ENCODE measurements around the gene TMEM229A.
"Not testable (repeated sequence)": the region's sequence is repeated elsewhere in the genome, so short reads cannot be mapped to it uniquely, and the experiment has no call there.

The TMEM229A gene

DNA sequence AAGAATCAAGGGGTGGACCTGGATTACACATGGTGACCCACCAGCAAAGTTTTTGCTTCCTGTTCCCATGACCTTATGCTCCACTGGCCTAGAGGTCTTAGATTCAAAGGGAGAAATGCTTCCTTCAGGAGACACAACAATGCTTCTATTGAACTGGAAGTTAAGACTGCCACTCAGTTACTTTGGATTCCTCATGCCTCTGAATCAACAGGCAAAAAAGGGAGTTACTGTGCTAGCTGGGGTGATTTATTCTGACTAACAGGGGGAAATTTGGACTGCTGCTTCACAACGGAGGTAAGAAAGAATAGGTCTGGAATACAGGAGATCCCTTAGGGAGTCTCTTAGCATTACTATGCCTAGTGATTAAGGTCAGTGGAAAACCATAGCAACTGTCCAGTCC, 10.3 kb downstream of the TMEM229A start:
- TF ChIP-seq, protein P1, sequence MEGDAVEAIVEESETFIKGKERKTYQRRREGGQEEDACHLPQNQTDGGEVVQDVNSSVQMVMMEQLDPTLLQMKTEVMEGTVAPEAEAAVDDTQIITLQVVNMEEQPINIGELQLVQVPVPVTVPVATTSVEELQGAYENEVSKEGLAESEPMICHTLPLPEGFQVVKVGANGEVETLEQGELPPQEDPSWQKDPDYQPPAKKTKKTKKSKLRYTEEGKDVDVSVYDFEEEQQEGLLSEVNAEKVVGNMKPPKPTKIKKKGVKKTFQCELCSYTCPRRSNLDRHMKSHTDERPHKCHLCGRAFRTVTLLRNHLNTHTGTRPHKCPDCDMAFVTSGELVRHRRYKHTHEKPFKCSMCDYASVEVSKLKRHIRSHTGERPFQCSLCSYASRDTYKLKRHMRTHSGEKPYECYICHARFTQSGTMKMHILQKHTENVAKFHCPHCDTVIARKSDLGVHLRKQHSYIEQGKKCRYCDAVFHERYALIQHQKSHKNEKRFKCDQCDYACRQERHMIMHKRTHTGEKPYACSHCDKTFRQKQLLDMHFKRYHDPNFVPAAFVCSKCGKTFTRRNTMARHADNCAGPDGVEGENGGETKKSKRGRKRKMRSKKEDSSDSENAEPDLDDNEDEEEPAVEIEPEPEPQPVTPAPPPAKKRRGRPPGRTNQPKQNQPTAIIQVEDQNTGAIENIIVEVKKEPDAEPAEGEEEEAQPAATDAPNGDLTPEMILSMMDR (conservative IDR thresholded peaks at IDR 0.05; ENCODE audit: low read depth, low read length): no peak
- DNase-seq (ENCODE audit: low read depth): no peak
- H3K4me3 ChIP-seq (ENCODE audit: low read depth, low read length): no peak overlapping the region

- H3K4me3 ChIP-seq (ENCODE audit: low read depth, low read length): no peak overlapping the region
- TF ChIP-seq, protein P1 (conservative IDR thresholded peaks at IDR 0.05; ENCODE audit: low read depth, low read length): no peak
- DNase-seq (ENCODE audit: low read depth): no peak
Measured at GRCh38 chr7:124020060-124020459, 12.8 kb downstream of the TMEM229A start.

- no peak for DNase-seq (ENCODE audit: low read depth)
- TF ChIP-seq, protein P1 (conservative IDR thresholded peaks at IDR 0.05; ENCODE audit: low read depth, low read length): no peak
- no peak overlapping the region for H3K4me3 ChIP-seq (ENCODE audit: low read depth, low read length)
Measured at GRCh38 chr7:124013306-124013705, 19.6 kb downstream of the TMEM229A start.

- no peak for DNase-seq (ENCODE audit: low read depth)
- H3K4me3 ChIP-seq (ENCODE audit: low read depth, low read length): no peak overlapping the region
- TF ChIP-seq, protein P1 (conservative IDR thresholded peaks at IDR 0.05; ENCODE audit: low read depth, low read length): no peak
Measured at GRCh38 chr7:124012864-124013263, 20.0 kb downstream of the TMEM229A start.

GRCh38 chr7:124009321-124009720, 23.5 kb downstream of the TMEM229A start:
- TF ChIP-seq, protein P1 (conservative IDR thresholded peaks at IDR 0.05; ENCODE audit: low read depth, low read length): no peak
- DNase-seq (ENCODE audit: low read depth): no peak
- H3K4me3 ChIP-seq (ENCODE audit: low read depth, low read length): no peak overlapping the region

DNA sequence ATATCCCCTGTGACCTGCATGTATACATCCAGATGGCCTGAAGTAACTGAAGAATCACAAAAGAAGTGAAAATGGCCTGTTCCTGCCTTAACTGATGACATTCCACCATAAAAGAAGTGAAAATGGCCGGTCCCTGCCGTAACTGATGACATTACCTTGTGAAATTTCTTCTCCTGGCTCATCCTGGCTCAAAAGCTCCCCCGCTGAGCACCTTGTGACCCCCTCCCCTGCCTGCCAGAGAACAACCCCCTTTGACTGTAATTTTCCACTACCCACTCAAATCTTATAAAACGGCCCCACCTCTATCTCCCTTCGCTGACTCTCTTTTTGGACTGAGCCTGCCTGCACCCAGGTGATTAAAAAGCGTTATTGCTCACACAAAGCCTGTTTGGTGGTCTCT, 24.6 kb downstream of the TMEM229A start:
- DNase-seq (ENCODE audit: low read depth); H3K4me3 ChIP-seq (ENCODE audit: low read depth, low read length): not testable (repeated sequence)

DNA sequence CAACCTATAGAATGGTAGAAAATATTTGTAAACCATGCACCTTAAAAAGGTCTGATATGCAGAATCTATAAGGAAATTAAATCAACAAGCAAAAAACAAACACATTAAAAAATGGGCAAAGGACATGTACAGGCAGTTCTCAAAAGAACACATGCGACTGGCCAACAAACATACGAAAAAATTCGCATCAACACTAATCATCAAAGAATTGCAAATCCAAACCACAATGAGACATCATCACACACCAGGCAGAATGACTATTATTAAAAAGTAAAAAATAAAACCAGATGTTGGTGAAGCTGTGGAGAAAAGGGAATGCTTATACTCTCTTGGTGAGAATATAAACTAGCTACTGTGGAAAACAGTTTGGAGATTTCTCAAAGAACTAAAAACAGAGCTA, 33.2 kb downstream of the TMEM229A start:
- H3K4me3 ChIP-seq (ENCODE audit: low read depth, low read length): no peak overlapping the region
- TF ChIP-seq, protein P1 (conservative IDR thresholded peaks at IDR 0.05; ENCODE audit: low read depth, low read length): no peak
- no peak for DNase-seq (ENCODE audit: low read depth)

DNA sequence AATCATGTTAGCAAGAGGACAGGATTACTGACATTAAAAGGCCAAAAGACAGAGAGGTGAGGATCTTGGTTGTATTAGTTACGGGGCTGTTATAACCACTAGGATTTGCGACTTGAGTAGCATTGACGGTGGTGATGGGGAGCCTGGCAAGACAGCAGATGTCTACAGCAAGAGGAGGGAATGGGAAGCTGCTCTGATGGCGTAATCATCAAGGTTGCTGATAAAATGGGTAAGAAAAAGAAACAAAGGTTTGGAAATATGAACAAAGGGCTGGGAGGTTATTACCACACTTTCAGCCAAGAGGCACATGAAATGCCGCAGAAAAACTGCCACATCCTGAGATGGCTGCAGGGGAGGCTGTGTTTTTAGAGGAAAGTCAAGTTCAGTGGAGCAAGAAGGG, 33.9 kb downstream of the TMEM229A start:
- TF ChIP-seq, protein P1 (conservative IDR thresholded peaks at IDR 0.05; ENCODE audit: low read depth, low read length): no peak
- no peak overlapping the region for H3K4me3 ChIP-seq (ENCODE audit: low read depth, low read length)
- no peak for DNase-seq (ENCODE audit: low read depth)
